ENCODE data around the gene KRT73. TPM values are rescaled to one million over a fixed set of nuclear protein-coding genes. Genes with fewer than 3 reads are reported as not detected.

The KRT73 gene
- total and polyA plus RNA-seq, 2 of the 8 experiments (the other 6 are each of a cell fraction or from before 2014, with no cell fraction given): not detected

GRCh38 chr12:52661668-52662067 lies 43.3 kb upstream of the KRT73 start:
- no peak overlapping the region for H3K4ac ChIP-seq (replicated peaks; ENCODE audit: insufficient read length, low read depth, low read length)
- CTCF ChIA-PET (ENCODE audit: partially characterized antibody): interaction anchor here (0.6 to 3.2 kb wide), 6 partner anchors 11 to 291 kb away, joined by 3 to 12 read pairs (median 5); no protein-coding TSS in a partner anchor
- no peak for TF ChIP-seq CHD1 (IDR thresholded peaks at IDR 0.05; ENCODE audit: low read depth, low read length)
- no peak for TF ChIP-seq PHF8 (conservative IDR thresholded peaks at IDR 0.05; ENCODE audit: low read depth, low read length)
- TF ChIP-seq JUND (IDR thresholded peaks at IDR 0.05; ENCODE audit: low read length): no peak
- no peak for TF ChIP-seq RNF2 (IDR thresholded peaks at IDR 0.05; ENCODE audit: borderline replicate concordance, low read depth, low read length, missing control alignments, poor library complexity, severe bottlenecking)
- no peak for TF ChIP-seq YY1 (IDR thresholded peaks at IDR 0.05; ENCODE audit: low read depth, low read length)
- no peak for TF ChIP-seq CTCF (IDR thresholded peaks at IDR 0.05; ENCODE audit: control extremely low read depth in 1 of 3, insufficient read depth in 1 of 3, low read depth in 1 of 3, low read length in 3 of 3)
- no peak for TF ChIP-seq BCL11A (IDR thresholded peaks at IDR 0.05; ENCODE audit: low read depth in 2 of 2, low read length in 2 of 2)
- TF ChIP-seq ATF2 (IDR thresholded peaks at IDR 0.05; ENCODE audit: low read length): no peak
- no peak for TF ChIP-seq SP1 (IDR thresholded peaks at IDR 0.05; ENCODE audit: low read depth, low read length)
- no peak for TF ChIP-seq FOSL1 (IDR thresholded peaks at IDR 0.05; ENCODE audit: insufficient read depth, low read depth, low read length)

More at GRCh38 chr12:52661668-52662067, 43.3 kb upstream of the KRT73 start:
- H4K20me1 ChIP-seq (replicated peaks in 1 of 2; ENCODE audit: control insufficient read depth in 1 of 2, insufficient read depth in 2 of 2, low read length in 2 of 2): no peaks in the 10 kb centered on the region
- H3K27me3 ChIP-seq (replicated peaks in 1 of 4; ENCODE audit: control insufficient read depth in 3 of 4, extremely low read depth in 1 of 4, insufficient read depth in 3 of 4, low read length in 3 of 4): no peaks in the 10 kb centered on the region
- no peak overlapping the region for H3K18ac ChIP-seq (ENCODE audit: extremely low read depth, low read length)
- H3K79me1 ChIP-seq (ENCODE audit: low read depth, low read length): no peaks in the 10 kb centered on the region
- H3K14ac ChIP-seq (ENCODE audit: insufficient read length): no peak overlapping the region
- H3K9ac ChIP-seq (replicated peaks in 1 of 4; ENCODE audit: extremely low read depth in 1 of 4, low read depth in 3 of 4, low read length in 3 of 4): no peak overlapping the region
- no peak overlapping the region for H3K4me3 ChIP-seq (ENCODE audit: extremely low read depth in 1 of 4, insufficient read depth in 2 of 4, low read depth in 3 of 4, low read length in 4 of 4)
- no peaks in the 10 kb centered on the region for H3K4me1 ChIP-seq (replicated peaks in 1 of 4; ENCODE audit: control insufficient read depth in 3 of 4, insufficient read depth in 4 of 4, low read length in 3 of 4)
- no peak overlapping the region for H3K27ac ChIP-seq (ENCODE audit: low read depth, low read length)
- H3K4me2 ChIP-seq (ENCODE audit: insufficient read depth in 1 of 2, low read depth in 2 of 2, low read length in 2 of 2): no peak overlapping the region
- H4K91ac ChIP-seq (replicated peaks; ENCODE audit: insufficient read length, low read length): no peak overlapping the region
- 79% methylated on average over 3 of the region's 3 CpGs; no CpG with 5 or more reads in 1 of the 2 experiments for WGBS, 2 experiments (ENCODE audit: extremely low coverage in 1 of 2, insufficient coverage in 1 of 2, insufficient read length in 1 of 2, insufficient replicate concordance in 2 of 2, low coverage in 1 of 2, low lambda C conversion rate in 2 of 2, missing lambda C conversion rate in 1 of 2)
- H2AK5ac ChIP-seq (ENCODE audit: low read depth, low read length): no peak overlapping the region
- no peak overlapping the region for H2BK5ac ChIP-seq (ENCODE audit: low read depth, low read length)
- H4K5ac ChIP-seq (ENCODE audit: insufficient read length, low read depth, low read length): no peak overlapping the region
- no peaks in the 10 kb centered on the region for H3K36me3 ChIP-seq (ENCODE audit: control insufficient read depth in 2 of 4, insufficient read depth in 4 of 4, low read length in 3 of 4)
- H3K56ac ChIP-seq (replicated peaks; ENCODE audit: insufficient read length, low read depth, low read length): no peak overlapping the region
- H2BK12ac ChIP-seq (ENCODE audit: low read depth, low read length): no peak overlapping the region
- H2AFZ ChIP-seq (ENCODE audit: low read length): no peak overlapping the region
- FAIRE-seq (no peak), DNase-seq (ENCODE audit: low read depth in 1 of 2, low spot score in 2 of 2) (no peak)
- no peak overlapping the region for H2BK20ac ChIP-seq (ENCODE audit: low read length)
- no peaks in the 10 kb centered on the region for H3K23me2 ChIP-seq (ENCODE audit: low read depth, low read length)
- H4K8ac ChIP-seq (ENCODE audit: extremely low read depth, insufficient read depth, low read length): no peak overlapping the region
- POLR2A ChIA-PET (ENCODE audit: partially characterized antibody): no interaction called here
- no peak overlapping the region for H2BK15ac ChIP-seq (ENCODE audit: low read length)
- no peak overlapping the region for H2BK120ac ChIP-seq (replicated peaks; ENCODE audit: low read depth, low read length)
- H3K9me3 ChIP-seq (ENCODE audit: insufficient read depth in 2 of 2, low read depth in 1 of 2, low read length in 1 of 2): no peaks in the 10 kb centered on the region
- no peak overlapping the region for H3K23ac ChIP-seq (ENCODE audit: insufficient read length)
- H3K79me2 ChIP-seq (ENCODE audit: control insufficient read depth in 1 of 2, insufficient read depth in 2 of 2, low read length in 2 of 2): no peaks in the 10 kb centered on the region

Measured in H1 (cell line).